Activated T-cell treated with anti-CD3 and anti-CD28 coated beads, Interleukin-2, amount 50 U/mL, for 48 hours (primary cell): ENCODE results near the gene ITPRID2.
"Not testable (repeated sequence)": the region's sequence is repeated elsewhere in the genome, so short reads cannot be mapped to it uniquely, and the experiment has no call there.

Experiments used
- DNase-seq, 2 experiments: peaks; one replicate each; pipeline ENCODE4 v3.0.0-alpha.2; 2020

Gene ITPRID2

GRCh38 chr2:181918188-181918587 lies 26.7 kb downstream of the ITPRID2 start:
- DNase-seq: no peak

- DNase-seq: no peak
Measured at GRCh38 chr2:181923121-181923520, 31.6 kb downstream of the ITPRID2 start.

DNA sequence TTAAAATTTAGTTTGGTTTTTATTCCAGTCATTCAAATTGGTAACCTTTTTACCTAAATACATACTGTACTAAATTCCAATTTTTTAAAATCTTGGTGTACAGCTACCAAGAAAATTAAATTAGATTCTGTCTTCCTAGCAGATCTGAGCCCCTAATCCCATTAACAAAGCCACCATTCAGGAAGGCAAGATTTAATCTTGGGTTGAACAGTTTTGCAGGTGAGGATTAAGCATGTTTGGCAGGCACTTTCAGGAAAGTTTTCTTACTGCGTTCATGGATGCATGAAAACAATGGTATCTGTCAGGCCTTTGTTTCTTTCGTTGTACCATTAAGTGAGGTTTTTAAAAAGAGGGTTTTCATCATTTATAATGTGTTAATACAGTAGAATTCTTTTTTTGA lies 32.8 kb downstream of the ITPRID2 start:
- DNase-seq: no peak

DNA sequence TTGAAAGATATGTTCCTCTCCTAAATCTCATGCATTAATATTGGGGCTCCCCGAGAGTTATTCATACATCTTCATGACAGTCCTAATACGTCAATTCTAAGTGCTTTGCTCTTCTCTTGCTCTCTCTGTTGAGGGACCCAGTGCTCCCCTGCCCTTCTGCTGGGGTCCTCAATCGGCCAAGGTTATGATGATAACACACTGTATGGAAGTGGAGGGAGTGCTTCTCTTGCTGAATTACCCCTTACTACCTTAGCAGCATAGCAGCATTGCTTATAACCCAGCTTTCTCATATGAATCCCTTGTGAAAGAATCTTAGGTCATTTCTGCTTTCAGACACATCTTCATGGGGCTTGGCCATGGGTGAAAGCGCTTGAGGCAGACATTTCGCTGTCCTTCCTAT lies 43.2 kb downstream of the ITPRID2 start:
- DNase-seq: no peak

DNA sequence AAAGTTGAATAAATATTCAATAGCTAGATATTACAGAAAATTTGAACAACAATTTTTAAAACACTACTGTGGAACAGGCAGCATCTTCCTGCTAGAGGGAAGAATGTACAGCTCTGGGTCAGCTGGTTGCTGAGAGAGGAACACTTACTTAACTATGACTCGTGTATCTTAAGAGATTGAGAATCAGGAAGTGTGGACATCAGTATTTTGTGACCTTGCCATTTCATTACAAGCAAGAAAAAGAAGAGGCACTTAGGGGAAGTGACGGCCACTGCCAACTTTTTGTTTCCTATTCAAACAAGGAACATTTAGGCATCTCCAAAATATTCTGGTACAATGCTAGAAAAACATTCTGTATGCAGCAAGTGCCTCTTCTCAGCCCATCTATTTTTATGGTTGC lies 45.9 kb downstream of the ITPRID2 start:
- no peak for DNase-seq

GRCh38 chr2:181943411-181944124 lies 52.0 kb downstream of the ITPRID2 start:
- no peak for DNase-seq

GRCh38 chr2:181944164-181944913 lies 52.8 kb downstream of the ITPRID2 start:
- DNase-seq: no peak

DNA sequence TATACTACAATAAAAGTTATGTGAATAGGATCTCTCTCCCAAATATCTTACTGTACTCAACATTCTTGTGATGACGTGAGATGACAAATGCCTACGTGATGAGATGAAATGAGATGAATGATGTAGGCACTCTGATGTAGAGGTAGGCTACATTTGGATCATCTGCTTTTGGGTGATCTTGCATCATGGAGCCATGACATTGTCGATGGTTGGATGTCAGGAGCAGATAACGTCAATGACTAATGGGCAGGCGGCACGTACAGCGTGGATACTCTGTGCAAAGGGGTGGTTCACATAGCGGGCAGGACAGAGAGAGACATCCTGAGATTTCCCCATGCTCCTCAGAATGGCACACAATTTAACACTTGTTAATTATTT lies 53.4 kb downstream of the ITPRID2 start:
- no peak for DNase-seq

- no peak for DNase-seq
Measured at GRCh38 chr2:181946444-181947127, 55.1 kb downstream of the ITPRID2 start.

GRCh38 chr2:181947273-181947672 lies 55.7 kb downstream of the ITPRID2 start:
- no peak for DNase-seq

GRCh38 chr2:181948227-181948626 lies 56.7 kb downstream of the ITPRID2 start:
- no peak for DNase-seq

- DNase-seq: no peak
Measured at GRCh38 chr2:181949047-181949446, 57.5 kb downstream of the ITPRID2 start.

DNA sequence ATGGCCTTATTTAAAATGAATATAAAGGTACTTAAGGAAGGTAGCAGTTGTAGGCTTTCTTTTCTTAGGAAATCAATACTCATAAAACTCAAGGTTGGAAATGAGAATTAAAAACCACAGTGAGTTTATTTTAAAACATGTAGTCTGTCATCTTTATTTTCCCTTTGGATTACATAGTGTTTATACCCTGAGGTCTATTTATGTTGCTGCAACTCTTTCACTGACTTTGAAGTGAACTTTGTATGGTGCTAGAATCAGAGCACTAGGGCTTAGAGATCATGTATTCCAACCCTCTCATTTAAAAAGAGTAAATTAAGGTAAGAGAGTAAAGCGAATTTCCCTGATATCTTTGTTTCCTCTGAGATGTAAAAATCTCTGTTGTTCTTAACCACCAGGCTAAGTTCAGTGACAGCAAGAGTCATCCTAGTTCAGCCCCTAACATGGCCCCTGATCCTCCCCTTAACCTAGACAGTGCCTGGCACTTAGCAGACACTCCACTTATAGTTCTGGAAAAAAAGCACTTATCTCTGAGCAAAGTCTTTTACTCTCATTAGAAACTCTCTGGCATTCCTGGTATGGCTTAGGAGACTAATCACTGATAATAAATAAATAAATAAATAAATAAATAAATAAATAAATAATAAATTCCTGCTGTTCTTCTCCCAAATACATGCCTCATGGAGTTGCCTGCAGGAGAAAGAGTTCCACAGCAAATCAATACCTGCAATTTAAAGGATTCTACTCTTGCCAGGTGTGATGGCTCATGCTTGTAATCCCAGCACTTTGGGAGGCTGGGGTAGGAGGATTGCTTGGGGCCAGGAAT lies 61.1 kb downstream of the ITPRID2 start:
- no peak for DNase-seq

- DNase-seq: peak; percentile 70 to 76
Measured at GRCh38 chr2:181953881-181954537, 62.5 kb downstream of the ITPRID2 start.

DNA sequence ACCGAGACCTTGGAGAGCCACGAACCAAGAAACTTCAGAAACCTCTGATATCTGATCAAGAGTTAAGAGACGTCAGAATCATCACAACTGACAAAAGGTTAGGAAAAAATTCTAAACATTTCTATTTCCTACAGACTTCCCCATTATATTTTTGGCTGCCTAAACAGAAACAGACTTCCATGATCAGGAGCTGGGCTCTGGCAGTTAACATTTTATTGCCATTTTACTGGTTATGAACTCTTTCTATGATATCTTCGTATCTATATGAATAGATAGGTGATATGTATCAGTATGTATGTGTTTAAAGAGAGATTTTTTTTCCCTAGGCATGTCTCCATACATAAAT lies 63.0 kb downstream of the ITPRID2 start:
- DNase-seq: no peak

- no peak for DNase-seq
Measured at GRCh38 chr2:181955010-181955409, 63.5 kb downstream of the ITPRID2 start.

- not testable (repeated sequence) for DNase-seq
Measured at GRCh38 chr2:181955866-181956265, 64.3 kb downstream of the ITPRID2 start.

DNA sequence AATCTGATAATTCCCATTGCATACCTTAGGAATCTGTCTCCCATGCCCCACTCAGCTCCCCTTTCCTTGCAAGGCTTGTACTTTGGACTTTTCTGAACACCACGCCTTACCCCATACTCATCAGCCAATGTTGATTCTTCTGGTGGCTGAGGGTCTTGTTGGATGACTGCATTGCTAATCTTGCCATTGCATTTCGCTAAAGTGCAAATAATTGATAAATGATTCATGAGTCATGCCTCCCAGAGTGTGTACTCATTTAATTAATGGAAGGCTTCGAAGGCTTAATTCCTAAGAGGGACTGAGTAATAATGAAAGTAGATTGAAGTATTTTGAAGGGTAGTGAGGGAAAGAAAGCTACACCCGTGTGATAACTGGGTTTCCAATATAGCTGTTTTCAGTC lies 66.1 kb downstream of the ITPRID2 start:
- no peak for DNase-seq

DNA sequence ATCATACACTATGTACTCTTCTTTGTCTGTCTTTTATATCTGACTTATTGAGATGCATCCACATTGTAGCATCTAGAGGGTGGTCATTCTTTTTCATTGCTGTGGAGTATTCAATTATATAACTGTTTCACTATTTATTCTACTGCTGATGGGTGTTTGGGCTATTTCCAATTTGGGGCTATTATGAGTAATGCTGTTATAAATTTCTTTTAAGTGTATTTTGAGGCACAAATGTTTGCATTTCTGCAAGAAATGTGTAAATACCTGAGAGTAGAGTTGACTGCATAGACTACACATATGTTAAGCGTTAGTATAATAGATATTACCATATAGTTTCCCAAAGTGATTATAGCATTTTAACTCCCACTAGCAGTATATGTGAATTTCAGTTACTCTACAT lies 67.2 kb downstream of the ITPRID2 start:
- no peak for DNase-seq

DNA sequence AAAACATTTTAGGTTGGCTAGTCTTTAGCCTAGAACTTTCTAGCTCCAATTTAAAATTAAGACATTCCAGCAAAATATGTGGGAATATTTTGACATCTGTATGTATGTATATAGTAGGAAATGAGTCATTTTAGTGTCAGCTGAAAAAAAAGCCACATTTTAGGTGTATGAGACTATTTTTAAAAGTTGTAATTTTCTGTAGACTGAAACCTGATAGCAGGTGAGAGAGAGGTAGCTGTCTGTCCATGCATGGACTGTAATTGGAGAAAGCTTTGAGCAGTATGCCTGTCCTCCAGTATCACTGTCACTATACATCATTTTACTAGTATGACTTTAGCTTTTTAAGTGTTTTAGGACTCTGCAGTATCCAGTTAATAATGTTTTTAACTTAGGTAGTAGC lies 68.0 kb downstream of the ITPRID2 start:
- no peak for DNase-seq

DNA sequence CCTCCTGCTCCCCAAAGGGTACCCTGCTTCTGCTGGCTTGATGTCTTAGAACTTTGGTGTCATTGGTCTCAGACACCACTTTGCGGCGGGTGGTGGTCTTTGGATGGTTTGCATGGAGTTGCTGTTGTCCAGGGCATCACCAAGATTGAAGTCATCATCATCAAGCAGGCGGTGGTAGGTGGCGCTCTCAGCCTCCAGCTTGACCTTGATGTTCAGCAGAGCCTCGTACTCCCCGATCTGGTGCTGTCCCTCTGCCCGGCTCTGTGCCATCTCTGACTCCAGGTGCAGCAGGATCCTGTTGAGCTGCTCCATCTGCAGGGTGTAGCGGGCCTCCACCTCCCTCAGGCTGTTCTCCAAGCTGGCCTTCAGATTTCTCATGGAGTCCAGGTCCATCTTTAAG lies 69.6 kb downstream of the ITPRID2 start:
- DNase-seq: not testable (repeated sequence)

- DNase-seq: no peak
Measured at GRCh38 chr2:181962142-181962541, 70.6 kb downstream of the ITPRID2 start.
